HG03354 (cell line): Measurements from ENCODE around the gene SPSB4.

Source experiments
- ATAC-seq: cut with Tn5 transposase; IDR thresholded peaks from one replicate; pipeline ENCODE4 v1.9.1; 2021; ENCODE audit warnings: mild to moderate bottlenecking; ENCODE audit not compliant: unreplicated experiment, poor library complexity, severe bottlenecking

SPSB4 gene

GRCh38 chr3:141191097-141191749 is 140.1 kb downstream of the SPSB4 start:
- no peak for ATAC-seq

- ATAC-seq: peak; percentile 100
These were observed 141.2 kb downstream of the SPSB4 start for GRCh38 chr3:141192345-141192744.

DNA sequence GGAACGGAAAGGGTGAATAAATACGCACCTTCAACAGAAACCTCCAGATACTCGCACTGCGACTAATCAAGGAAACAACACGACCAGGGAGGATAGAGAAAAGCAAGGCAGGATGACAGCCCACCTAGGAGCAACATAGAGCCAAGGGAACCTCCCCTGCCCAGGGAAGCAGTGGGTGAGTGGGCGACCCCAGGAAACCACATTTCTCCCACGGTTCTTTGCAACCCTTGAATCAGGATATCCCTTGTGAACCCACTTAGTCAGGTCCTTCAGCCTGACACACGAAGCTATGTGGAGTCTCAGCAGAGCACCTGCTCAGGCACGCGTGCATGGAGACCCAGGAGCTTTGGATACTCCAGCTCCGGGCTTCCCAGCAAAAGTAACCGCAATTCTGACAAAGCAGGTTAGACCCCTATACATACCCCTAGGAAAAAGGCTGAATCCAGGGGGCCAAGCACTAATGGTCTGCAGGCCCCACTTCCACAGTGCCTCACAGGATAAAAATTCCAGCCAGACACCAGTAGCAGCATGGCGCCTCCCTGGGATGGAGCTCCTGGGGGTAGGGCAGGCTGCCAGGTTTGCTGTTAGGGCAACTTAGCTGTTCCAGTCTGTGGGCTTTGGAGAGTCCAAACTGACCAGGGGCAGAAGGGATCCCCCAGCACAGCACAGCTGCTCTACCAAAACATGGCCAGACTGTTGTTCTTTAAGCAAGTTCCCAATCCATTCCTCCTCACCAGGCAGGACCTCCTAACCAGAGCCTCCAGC is 142.1 kb downstream of the SPSB4 start:
- no peak for ATAC-seq
